GM12872 (cell line): ENCODE data around the gene ZFAND4.

Source experiments
- CTCF ChIP-seq: IDR thresholded peaks from 3 replicates; pipeline ENCODE4 v1.5.1; 2011; ENCODE audit warnings: low read depth, mild to moderate bottlenecking, low read length, moderate library complexity; ENCODE audit not compliant: insufficient read depth

The ZFAND4 gene

GRCh38 chr10:45585131-45585530 lies 87.4 kb downstream of the ZFAND4 start:
- TF ChIP-seq CTCF = no peak

DNA sequence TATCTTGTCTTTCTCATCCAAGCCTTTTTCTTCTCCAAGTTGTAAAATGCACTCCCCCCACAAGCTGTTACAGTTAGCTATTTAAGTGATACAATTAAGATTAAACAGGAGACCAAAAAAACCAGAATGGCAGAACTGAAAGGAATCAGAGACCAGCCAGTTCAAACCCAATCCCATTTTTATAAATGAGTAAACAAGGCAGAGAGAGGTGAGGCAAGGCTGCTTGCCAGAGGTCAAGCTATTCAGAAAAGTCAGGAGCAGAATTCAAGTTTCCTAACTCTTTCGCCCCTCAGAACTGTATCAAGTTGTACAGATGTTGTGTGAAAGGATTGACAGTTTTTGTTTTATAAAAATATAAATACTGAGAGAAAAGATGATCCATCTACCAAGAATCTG lies 90.2 kb downstream of the ZFAND4 start:
- TF ChIP-seq CTCF = no peak

- no peak for TF ChIP-seq CTCF
Observed at GRCh38 chr10:45581582-45582385, 90.8 kb downstream of the ZFAND4 start.

GRCh38 chr10:45581216-45581549 lies 91.4 kb downstream of the ZFAND4 start:
- no peak for TF ChIP-seq CTCF

DNA sequence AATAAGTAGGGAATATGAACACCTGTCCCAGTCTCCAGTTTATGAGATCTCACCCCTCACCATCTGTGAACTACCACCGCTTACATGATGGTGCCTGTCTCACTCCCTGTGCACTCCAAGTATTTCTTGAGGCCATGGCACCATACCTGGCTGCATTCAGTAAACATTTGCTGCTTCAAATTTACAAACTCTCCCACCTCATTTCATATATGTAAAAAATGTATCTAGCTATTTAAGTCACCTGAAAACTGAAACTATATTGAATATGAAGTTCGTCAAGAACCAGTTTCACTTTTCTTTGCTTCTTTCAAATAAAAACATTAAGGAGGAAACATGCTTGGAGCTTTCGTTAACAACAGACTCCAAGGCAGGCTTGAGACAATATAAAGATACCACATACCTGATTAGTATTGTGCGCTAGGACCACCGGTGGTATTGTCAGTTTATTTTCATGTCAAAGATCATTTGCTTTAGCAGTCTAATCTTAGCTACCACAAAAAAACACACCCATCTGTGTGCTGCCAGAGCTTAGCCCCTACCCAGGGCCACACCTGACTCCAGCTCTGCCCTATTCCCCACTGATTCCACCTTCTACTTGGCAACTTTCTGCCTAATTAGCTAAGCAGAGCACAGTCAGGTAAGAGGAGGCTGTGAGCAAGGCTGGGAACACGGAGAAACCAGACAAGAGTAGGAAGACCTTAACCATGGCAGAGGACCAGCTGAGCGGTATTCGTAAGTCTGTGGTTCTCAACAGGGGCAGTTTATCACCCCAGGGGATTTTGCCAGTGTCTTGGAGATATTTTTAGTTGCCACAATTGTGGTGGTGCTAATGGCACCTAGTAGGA lies 92.0 kb downstream of the ZFAND4 start:
- no peak for TF ChIP-seq CTCF

DNA sequence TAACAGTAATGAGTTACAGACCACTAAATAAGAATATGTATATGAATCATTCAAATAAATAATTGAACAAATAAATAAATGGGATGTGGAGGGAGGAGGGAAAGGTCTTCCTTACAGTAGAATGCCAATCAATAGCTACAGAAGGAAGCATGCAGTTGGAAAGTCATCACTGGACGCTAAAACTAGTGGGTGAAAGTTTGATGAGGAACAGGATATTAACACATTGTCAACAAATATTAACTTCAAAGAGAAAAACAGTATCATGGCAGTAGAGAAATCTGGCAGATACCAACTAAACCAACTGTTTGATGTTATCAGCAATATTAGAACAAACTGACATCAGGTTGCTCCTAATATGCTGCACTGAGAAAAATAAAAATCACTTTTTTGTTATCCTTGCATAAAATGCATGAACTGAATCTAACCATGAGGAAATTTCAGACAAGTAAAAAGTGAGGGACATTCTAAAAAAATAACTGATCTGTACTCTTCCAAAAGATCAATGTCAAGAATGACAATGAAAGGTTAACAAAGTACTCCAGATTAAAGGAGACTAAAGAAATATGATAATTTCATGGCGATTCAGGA lies 94.1 kb downstream of the ZFAND4 start:
- TF ChIP-seq CTCF = no peak

- TF ChIP-seq CTCF = no peak
Observed at GRCh38 chr10:45575966-45576597, 96.5 kb downstream of the ZFAND4 start.
